NB4 (cell line): Measurements from ENCODE around the gene CACNA2D3.

Source experiments
- POLR2A ChIP-seq: IDR thresholded peaks from 2 replicates; pipeline ENCODE4 v1.6.1; 2011; ENCODE audit warnings: mild to moderate bottlenecking; ENCODE audit not compliant: insufficient read length; ENCODE audit errors: extremely low read depth
- TF ChIP-seq, protein P1 (sequence below): IDR thresholded peaks from one replicate; pipeline ENCODE4 v1.5.1; 2012; ENCODE audit warnings: low read depth, low read length

DNA sequence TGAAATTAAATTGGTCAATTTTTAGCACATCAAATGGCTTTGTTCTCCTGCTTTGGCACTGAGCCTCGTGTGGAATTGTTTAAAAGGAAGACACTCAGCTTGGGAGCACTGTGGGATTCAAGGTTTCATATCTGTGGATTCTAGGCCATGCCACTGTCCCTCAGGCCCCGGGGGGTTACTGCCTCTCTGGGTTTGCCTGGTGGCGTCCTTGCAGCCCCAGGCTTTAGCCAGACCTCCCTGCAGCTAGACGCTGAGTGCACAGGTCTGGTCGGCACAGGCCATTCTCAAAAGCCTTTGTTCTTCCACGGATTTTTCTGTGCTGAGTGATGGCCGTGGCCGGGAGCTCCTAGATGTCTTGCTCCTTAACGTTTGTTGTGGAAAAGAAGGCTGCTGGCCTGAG, 76.2 kb downstream of the CACNA2D3 start:
- TF ChIP-seq, protein P1, sequence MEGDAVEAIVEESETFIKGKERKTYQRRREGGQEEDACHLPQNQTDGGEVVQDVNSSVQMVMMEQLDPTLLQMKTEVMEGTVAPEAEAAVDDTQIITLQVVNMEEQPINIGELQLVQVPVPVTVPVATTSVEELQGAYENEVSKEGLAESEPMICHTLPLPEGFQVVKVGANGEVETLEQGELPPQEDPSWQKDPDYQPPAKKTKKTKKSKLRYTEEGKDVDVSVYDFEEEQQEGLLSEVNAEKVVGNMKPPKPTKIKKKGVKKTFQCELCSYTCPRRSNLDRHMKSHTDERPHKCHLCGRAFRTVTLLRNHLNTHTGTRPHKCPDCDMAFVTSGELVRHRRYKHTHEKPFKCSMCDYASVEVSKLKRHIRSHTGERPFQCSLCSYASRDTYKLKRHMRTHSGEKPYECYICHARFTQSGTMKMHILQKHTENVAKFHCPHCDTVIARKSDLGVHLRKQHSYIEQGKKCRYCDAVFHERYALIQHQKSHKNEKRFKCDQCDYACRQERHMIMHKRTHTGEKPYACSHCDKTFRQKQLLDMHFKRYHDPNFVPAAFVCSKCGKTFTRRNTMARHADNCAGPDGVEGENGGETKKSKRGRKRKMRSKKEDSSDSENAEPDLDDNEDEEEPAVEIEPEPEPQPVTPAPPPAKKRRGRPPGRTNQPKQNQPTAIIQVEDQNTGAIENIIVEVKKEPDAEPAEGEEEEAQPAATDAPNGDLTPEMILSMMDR, result no peak
- no peak for TF ChIP-seq POLR2A
